ENCODE results near the gene COMP. TPM values are rescaled to one million over a fixed set of nuclear protein-coding genes. Genes with fewer than 3 reads are reported as not detected.

The COMP gene
- total RNA-seq, 1 experiment from 2014 or later = not detected

- Histone ChIP-seq H3K36me3 (ENCODE audit: control insufficient read depth in 1 of 2, insufficient read depth in 2 of 2, low read length in 2 of 2) (no peaks in the 10 kb centered on the region), H3K27ac (ENCODE audit: low read depth, low read length) (no peak overlapping the region), H3K4me3 (replicated peaks in 1 of 2; ENCODE audit: low read depth in 1 of 2, low read length in 2 of 2) (no peak overlapping the region), H3K4me2 (ENCODE audit: low read length) (no peak overlapping the region), H3K27me3 (ENCODE audit: insufficient read depth, low read length) (no peaks in the 10 kb centered on the region), H3K9me2 (ENCODE audit: insufficient read depth) (no peaks in the 10 kb centered on the region), H4K20me1 (ENCODE audit: insufficient read depth) (no peaks in the 10 kb centered on the region), H3K79me2 (ENCODE audit: insufficient read depth, low read length) (no peaks in the 10 kb centered on the region), H3K9ac (ENCODE audit: low read length) (no peak overlapping the region), H2AFZ (ENCODE audit: low read depth, low read length, poor library complexity, severe bottlenecking) (no peak overlapping the region), H3K9me3 (ENCODE audit: control insufficient read depth in 1 of 2, insufficient read depth in 1 of 2, low read depth in 1 of 2, low read length in 2 of 2) (no peaks in the 10 kb centered on the region), H3K4me1 (ENCODE audit: control insufficient read depth in 1 of 2, insufficient read depth in 2 of 2, low read length in 2 of 2) (peaks cover 0 to 14% of the 10 kb centered on the region in 2 experiments; a peak in 2 of 4 replicates)
- ATAC-seq (no peak), DNase-seq (ENCODE audit: low read depth, low spot score) (no peak)
- CTCF ChIA-PET = no interaction called here
- BruUV-seq (replicated peaks) = no TSS peak
- TF ChIP-seq SP1 (IDR thresholded peaks at IDR 0.05; ENCODE audit: low read depth) (no peak), POLR2A (IDR thresholded peaks at IDR 0.05; ENCODE audit: borderline replicate concordance, extremely low read depth, insufficient read depth, insufficient read length) (no peak), ZNF274 (IDR thresholded peaks at IDR 0.05; ENCODE audit: low read depth, low read length) (no peak), TCF7L2 (IDR thresholded peaks at IDR 0.05; ENCODE audit: borderline replicate concordance, extremely low read depth, insufficient read depth, insufficient read length) (no peak), FOSL1 (IDR thresholded peaks at IDR 0.05; ENCODE audit: low read depth) (no peak)
- POLR2A ChIA-PET = no interaction called here
- RAD21 ChIA-PET (ENCODE audit: low non-redundant PET in 1 of 2, low total read pairs in 2 of 2, uncharacterized antibody in 2 of 2, unreplicated experiment in 2 of 2) = no interaction called here
- intact Hi-C loops (cut with micrococcal nuclease) = no loop called here
Observed at GRCh38 chr19:18774782-18775444, 16.2 kb downstream of the COMP start.

GRCh38 chr19:18774107-18774506 is 17.0 kb downstream of the COMP start:
- H4K20me1 ChIP-seq (ENCODE audit: insufficient read depth) = no peaks in the 10 kb centered on the region
- no peak overlapping the region for H3K4me2 ChIP-seq (ENCODE audit: low read length)
- intact Hi-C loops (cut with micrococcal nuclease) = no loop called here
- H3K9ac ChIP-seq (ENCODE audit: low read length) = no peak overlapping the region
- ATAC-seq (no peak), DNase-seq (ENCODE audit: low read depth, low spot score) (no peak)
- H3K27ac ChIP-seq (ENCODE audit: low read depth, low read length) = no peak overlapping the region
- no peak for TF ChIP-seq ZBTB33 (IDR thresholded peaks at IDR 0.05; ENCODE audit: extremely low read depth, insufficient replicate concordance, low read length)
- no peak overlapping the region for H2AFZ ChIP-seq (ENCODE audit: low read depth, low read length, poor library complexity, severe bottlenecking)
- CTCF ChIA-PET = no interaction called here
- H3K36me3 ChIP-seq (ENCODE audit: control insufficient read depth in 1 of 2, insufficient read depth in 2 of 2, low read length in 2 of 2) = no peaks in the 10 kb centered on the region
- no peaks in the 10 kb centered on the region for H3K9me3 ChIP-seq (ENCODE audit: control insufficient read depth in 1 of 2, insufficient read depth in 1 of 2, low read depth in 1 of 2, low read length in 2 of 2)
- no peaks in the 10 kb centered on the region for H3K9me2 ChIP-seq (ENCODE audit: insufficient read depth)
- RAD21 ChIA-PET (ENCODE audit: low non-redundant PET in 1 of 2, low total read pairs in 2 of 2, uncharacterized antibody in 2 of 2, unreplicated experiment in 2 of 2) = no interaction called here
- no TSS peak for BruUV-seq (replicated peaks)
- H3K4me3 ChIP-seq (replicated peaks in 1 of 2; ENCODE audit: low read depth in 1 of 2, low read length in 2 of 2) = no peak overlapping the region
- POLR2A ChIA-PET = no interaction called here
- peaks cover 0 to 14% of the 10 kb centered on the region in 2 experiments; a peak in 2 of 4 replicates for H3K4me1 ChIP-seq (ENCODE audit: control insufficient read depth in 1 of 2, insufficient read depth in 2 of 2, low read length in 2 of 2)
- no peaks in the 10 kb centered on the region for H3K27me3 ChIP-seq (ENCODE audit: insufficient read depth, low read length)
- no peaks in the 10 kb centered on the region for H3K79me2 ChIP-seq (ENCODE audit: insufficient read depth, low read length)

Data from HCT116 (cell line).